ENCODE results near the gene USP22. TPM values are rescaled to one million over a fixed set of nuclear protein-coding genes. Genes with fewer than 3 reads are reported as not detected.

Gene USP22
- total and polyA plus RNA-seq, 2 experiments from 2014 or later = 68.9 to 296 TPM

DNA sequence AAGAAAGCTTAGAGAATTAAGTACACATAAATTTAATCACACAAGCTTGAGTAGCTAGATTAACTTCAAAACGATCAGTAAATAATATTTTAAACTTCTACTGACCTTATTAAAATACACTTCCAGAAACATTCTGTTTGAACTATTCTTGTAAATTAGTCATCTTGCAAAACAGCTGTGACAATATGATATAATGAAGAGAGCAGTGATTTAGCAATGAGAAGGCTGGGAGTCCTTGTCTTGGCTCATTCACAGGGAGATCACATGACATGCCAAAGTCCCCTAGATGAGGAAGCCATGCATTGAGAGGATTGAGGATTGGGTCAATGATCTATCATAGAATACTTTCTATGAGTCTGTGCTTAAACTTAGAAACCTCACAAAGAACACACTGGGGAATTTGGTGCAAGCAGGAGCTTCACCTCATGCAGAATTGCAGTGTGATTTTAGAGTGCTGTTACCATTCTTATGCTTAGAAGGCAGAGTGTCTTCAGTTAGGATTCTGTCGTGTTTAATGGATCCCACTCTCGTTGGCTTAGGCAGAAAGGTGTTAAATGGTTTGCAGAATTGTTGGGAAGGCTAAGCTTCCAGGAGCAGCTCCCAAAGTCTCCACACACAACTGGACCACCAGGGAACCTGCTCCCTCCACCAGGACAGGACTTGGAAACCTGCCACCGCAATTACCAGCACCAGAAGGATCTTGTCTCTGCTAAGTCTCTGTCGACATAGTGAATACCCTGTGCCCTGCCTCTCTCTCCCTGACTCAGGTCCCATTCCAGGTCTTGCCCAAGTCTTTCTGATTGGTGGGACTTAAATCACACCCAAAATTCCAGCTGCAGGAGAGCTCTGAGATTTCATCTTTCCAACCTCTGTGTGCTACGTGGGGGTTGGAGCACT is 87.1 kb downstream of the USP22 start:
- Mint-ChIP-seq H3K9me3 (no peaks in the 10 kb centered on the region), H3K27me3 (ENCODE audit: insufficient read depth, low read depth, poor library complexity) (peaks cover 4% of the 10 kb centered on the region), H3K27ac (no peak overlapping the region; the same call in 1 of the 2 replicates), H3K4me3 (no peak overlapping the region), H3K36me3 (ENCODE audit: low read depth) (no peaks in the 10 kb centered on the region; the same call in 2 of the 3 replicates), H3K4me1 (peaks cover 6% of the 10 kb centered on the region; the same call in 2 of the 3 replicates)
- H3K4me1 ChIP-seq (ENCODE audit: insufficient read depth) = no peaks in the 10 kb centered on the region
- ATAC-seq (no peak), DNase-seq (ENCODE audit: low spot score) (no peak)
- no peak overlapping the region for H3K27ac ChIP-seq (ENCODE audit: low read depth)
- no peak overlapping the region for H3K4me2 ChIP-seq
- H3F3A ChIP-seq (replicated peaks; ENCODE audit: low read depth) = no peaks in the 10 kb centered on the region
- no peaks in the 10 kb centered on the region for H3K27me3 ChIP-seq (ENCODE audit: insufficient read depth)
- H3K9me2 ChIP-seq (ENCODE audit: insufficient read depth) = no peaks in the 10 kb centered on the region
- H3K36me3 ChIP-seq (ENCODE audit: insufficient read depth) = no peaks in the 10 kb centered on the region
- TF ChIP-seq, protein P1, sequence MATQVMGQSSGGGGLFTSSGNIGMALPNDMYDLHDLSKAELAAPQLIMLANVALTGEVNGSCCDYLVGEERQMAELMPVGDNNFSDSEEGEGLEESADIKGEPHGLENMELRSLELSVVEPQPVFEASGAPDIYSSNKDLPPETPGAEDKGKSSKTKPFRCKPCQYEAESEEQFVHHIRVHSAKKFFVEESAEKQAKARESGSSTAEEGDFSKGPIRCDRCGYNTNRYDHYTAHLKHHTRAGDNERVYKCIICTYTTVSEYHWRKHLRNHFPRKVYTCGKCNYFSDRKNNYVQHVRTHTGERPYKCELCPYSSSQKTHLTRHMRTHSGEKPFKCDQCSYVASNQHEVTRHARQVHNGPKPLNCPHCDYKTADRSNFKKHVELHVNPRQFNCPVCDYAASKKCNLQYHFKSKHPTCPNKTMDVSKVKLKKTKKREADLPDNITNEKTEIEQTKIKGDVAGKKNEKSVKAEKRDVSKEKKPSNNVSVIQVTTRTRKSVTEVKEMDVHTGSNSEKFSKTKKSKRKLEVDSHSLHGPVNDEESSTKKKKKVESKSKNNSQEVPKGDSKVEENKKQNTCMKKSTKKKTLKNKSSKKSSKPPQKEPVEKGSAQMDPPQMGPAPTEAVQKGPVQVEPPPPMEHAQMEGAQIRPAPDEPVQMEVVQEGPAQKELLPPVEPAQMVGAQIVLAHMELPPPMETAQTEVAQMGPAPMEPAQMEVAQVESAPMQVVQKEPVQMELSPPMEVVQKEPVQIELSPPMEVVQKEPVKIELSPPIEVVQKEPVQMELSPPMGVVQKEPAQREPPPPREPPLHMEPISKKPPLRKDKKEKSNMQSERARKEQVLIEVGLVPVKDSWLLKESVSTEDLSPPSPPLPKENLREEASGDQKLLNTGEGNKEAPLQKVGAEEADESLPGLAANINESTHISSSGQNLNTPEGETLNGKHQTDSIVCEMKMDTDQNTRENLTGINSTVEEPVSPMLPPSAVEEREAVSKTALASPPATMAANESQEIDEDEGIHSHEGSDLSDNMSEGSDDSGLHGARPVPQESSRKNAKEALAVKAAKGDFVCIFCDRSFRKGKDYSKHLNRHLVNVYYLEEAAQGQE (IDR thresholded peaks at IDR 0.05; ENCODE audit: unreplicated experiment) = no peak
- TF ChIP-seq ZNF114 (CRISPR knock-in tag; IDR thresholded peaks at IDR 0.05) (no peak), CREB1 (CRISPR knock-in tag; IDR thresholded peaks at IDR 0.05; ENCODE audit: low read depth) (no peak), JUNB (IDR thresholded peaks at IDR 0.05; ENCODE audit: unreplicated experiment) (no peak), ZNF331 (CRISPR knock-in tag; IDR thresholded peaks at IDR 0.05; ENCODE audit: low read depth) (no peak), POLR2AphosphoS5 (IDR thresholded peaks at IDR 0.05; ENCODE audit: low read depth) (no peak), STAT1 (IDR thresholded peaks at IDR 0.05; ENCODE audit: unreplicated experiment) (no peak), EZH2 (IDR thresholded peaks at IDR 0.05; ENCODE audit: low read depth, unreplicated experiment) (no peak), NANOG (IDR thresholded peaks at IDR 0.05; ENCODE audit: borderline replicate concordance) (no peak), EZH2phosphoT487 (IDR thresholded peaks at IDR 0.05; ENCODE audit: unreplicated experiment) (no peak)
- TF ChIP-seq, protein P2, sequence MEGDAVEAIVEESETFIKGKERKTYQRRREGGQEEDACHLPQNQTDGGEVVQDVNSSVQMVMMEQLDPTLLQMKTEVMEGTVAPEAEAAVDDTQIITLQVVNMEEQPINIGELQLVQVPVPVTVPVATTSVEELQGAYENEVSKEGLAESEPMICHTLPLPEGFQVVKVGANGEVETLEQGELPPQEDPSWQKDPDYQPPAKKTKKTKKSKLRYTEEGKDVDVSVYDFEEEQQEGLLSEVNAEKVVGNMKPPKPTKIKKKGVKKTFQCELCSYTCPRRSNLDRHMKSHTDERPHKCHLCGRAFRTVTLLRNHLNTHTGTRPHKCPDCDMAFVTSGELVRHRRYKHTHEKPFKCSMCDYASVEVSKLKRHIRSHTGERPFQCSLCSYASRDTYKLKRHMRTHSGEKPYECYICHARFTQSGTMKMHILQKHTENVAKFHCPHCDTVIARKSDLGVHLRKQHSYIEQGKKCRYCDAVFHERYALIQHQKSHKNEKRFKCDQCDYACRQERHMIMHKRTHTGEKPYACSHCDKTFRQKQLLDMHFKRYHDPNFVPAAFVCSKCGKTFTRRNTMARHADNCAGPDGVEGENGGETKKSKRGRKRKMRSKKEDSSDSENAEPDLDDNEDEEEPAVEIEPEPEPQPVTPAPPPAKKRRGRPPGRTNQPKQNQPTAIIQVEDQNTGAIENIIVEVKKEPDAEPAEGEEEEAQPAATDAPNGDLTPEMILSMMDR (conservative IDR thresholded peaks at IDR 0.05; ENCODE audit: low read depth in 2 of 2) = no peak
- TF ChIP-seq, protein P3, sequence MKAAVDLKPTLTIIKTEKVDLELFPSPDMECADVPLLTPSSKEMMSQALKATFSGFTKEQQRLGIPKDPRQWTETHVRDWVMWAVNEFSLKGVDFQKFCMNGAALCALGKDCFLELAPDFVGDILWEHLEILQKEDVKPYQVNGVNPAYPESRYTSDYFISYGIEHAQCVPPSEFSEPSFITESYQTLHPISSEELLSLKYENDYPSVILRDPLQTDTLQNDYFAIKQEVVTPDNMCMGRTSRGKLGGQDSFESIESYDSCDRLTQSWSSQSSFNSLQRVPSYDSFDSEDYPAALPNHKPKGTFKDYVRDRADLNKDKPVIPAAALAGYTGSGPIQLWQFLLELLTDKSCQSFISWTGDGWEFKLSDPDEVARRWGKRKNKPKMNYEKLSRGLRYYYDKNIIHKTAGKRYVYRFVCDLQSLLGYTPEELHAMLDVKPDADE (IDR thresholded peaks at IDR 0.05) = no peak
- H3K4me3 ChIP-seq = no peak overlapping the region
- H2AFZ ChIP-seq = no peak overlapping the region
- no peaks in the 10 kb centered on the region for H3K79me2 ChIP-seq (replicated peaks; ENCODE audit: insufficient read depth)
- H4K20me1 ChIP-seq (replicated peaks; ENCODE audit: insufficient read depth) = no peaks in the 10 kb centered on the region

Data from GM23338 (cell line).